GM12865 (cell line): Measurements from ENCODE around the gene TMEM167B.
"Not testable (repeated sequence)": the region's sequence is repeated elsewhere in the genome, so short reads cannot be mapped to it uniquely, and the experiment has no call there.

Experiments used
- DNase-seq: peaks from one replicate; pipeline ENCODE4 v3.0.0; 2010; ENCODE audit warnings: low read depth
- H3K4me3 ChIP-seq: 2 replicates; pipeline ENCODE4 v1.5.1; 2011; ENCODE audit warnings: mild to moderate bottlenecking, low read depth, low read length, control low read depth
- TF ChIP-seq, protein P1 (sequence below): IDR thresholded peaks from 2 replicates; pipeline ENCODE4 v1.5.1; 2011; ENCODE audit warnings: low read length, control low read depth, low read depth, inconsistent platforms; ENCODE audit not compliant: insufficient read depth; ENCODE audit errors: missing control alignments

TMEM167B gene

DNA sequence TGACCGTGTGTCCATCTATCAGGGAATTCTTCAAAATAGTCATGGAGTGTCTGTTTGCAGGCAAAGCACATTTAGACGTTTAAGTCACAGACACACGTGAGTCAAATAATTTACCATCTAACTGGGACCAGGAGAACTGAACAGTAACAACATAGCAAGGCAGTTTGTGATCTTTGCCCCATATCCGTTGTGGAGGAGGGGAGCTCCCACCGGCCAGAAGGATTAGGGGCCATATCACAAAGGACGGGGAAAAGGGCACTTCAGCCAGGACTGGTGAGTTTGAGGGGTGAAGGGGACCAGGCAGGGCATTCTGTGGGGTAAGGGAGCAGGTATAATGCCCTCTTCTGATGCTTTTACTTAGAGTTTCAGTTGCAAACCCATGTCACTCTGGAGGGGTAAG lies 46.2 kb downstream of the TMEM167B start:
- no peak for DNase-seq
- TF ChIP-seq, protein P1, sequence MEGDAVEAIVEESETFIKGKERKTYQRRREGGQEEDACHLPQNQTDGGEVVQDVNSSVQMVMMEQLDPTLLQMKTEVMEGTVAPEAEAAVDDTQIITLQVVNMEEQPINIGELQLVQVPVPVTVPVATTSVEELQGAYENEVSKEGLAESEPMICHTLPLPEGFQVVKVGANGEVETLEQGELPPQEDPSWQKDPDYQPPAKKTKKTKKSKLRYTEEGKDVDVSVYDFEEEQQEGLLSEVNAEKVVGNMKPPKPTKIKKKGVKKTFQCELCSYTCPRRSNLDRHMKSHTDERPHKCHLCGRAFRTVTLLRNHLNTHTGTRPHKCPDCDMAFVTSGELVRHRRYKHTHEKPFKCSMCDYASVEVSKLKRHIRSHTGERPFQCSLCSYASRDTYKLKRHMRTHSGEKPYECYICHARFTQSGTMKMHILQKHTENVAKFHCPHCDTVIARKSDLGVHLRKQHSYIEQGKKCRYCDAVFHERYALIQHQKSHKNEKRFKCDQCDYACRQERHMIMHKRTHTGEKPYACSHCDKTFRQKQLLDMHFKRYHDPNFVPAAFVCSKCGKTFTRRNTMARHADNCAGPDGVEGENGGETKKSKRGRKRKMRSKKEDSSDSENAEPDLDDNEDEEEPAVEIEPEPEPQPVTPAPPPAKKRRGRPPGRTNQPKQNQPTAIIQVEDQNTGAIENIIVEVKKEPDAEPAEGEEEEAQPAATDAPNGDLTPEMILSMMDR, result no peak
- no peak overlapping the region for H3K4me3 ChIP-seq

DNA sequence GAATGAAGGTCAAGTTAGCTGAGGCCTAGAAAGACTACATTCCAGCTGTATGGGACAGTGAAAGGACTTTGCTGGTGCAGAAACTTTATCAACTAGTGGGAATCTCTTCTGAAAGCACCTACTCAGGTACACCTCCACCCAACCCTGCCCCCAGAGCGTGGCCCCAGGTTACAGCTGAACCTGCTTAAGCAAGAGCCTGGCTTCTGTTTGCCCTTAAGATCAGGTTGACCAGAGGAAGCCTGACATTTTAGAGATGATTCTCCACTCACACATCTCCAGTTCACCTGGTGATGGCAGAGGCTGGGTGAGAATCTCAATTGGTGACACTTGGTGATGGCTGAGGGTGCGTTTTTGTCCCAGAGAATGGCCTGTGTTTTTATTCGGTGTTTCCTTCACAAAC lies 47.4 kb downstream of the TMEM167B start:
- DNase-seq, result no peak
- H3K4me3 ChIP-seq, result no peak overlapping the region
- TF ChIP-seq, protein P1, result no peak

DNA sequence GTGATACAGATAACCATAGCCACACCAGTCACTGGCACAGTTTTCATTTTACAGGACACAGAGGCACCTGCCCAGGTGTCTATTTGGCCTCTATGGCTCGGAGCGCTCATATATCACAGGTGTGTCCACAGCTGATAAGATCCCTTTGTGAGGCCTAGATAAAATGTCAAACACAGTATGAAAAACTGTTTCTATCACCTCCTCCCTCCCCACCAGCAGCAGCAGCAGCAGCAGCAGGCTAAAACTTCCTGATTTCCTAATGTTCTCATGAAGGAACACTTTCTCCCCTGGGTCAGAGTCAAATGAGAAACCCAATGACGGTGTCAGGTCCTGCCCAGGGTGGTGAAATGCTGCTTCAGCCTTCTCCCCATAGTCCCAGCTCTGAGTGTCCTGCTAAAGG lies 47.8 kb downstream of the TMEM167B start:
- TF ChIP-seq, protein P1, result no peak
- no peak for DNase-seq
- H3K4me3 ChIP-seq, result no peak overlapping the region

DNA sequence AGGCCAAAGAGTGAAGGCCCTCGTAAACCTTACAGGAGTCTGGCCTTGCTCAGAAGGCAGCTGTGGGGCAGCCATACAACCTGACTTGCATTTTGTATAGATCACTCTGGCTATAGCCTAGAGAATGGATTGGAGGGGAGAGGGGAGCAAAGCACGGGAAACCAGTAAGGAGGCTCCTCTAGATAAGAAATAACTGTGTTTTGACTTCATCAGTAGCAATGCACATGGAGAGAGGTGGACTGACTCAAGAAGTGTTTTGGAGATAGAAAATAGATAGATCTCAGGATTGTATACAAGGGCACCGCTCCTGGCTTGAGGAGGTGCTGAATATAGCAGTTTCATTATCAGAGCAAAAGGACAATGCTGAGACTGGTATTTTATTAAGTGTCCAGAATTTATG lies 49.8 kb downstream of the TMEM167B start:
- H3K4me3 ChIP-seq, result no peak overlapping the region
- DNase-seq, result no peak
- TF ChIP-seq, protein P1, result no peak

DNA sequence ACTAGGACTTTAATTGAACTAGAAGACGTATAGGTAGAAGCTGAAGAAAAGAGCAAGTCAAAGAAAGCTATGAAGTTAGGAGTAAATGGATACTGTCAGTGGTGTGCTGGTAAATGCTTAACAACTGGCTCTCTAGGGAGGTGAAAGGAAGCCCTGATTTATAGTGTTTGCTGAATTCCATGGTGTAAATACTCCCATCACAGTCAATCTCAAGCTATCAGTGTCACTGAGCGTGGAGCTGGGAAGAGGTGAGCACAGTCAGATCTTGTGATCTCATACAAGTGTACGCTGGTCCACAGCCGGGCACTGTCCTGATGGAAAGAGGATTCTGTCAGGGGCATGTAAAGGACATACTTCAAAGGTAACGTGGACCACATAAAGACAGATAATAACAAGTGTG lies 51.7 kb downstream of the TMEM167B start:
- TF ChIP-seq, protein P1, result no peak
- no peak overlapping the region for H3K4me3 ChIP-seq
- DNase-seq, result no peak

DNA sequence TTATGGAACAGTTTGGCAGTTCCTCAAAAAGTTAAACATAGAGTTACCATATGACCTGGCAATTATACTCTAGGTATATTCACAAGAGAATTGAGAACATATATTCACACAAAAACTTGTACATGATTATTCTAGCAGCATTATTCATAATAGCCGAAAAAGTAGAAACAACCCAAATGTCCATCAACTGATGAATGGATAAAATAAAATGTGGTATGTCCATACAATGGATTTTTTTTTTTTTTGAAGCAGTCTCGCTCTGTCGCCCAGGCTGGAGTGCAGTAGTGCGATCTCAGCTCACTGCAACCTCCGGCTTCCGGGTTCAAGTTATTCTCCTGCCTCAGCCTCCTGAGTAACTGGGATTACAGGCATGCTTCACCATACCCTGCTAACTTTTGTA lies 52.2 kb downstream of the TMEM167B start:
- not testable (repeated sequence) for H3K4me3 ChIP-seq, DNase-seq
